ENCODE data around the gene WDR77.

The WDR77 gene

GRCh38 chr1:111448918-111449702 lies at the start of gene WDR77, which contains the start of gene ATP5PB:
WDR77 (minus strand) TSS chr1:111449256; CDS start chr1:111449169, 87 bp downstream.
ATP5PB (plus strand) TSS chr1:111449464; CDS start chr1:111449542, 78 bp downstream.
- peaks cover 36% of the 10 kb centered on the region for H3K4me1 ChIP-seq (ENCODE audit: insufficient read depth, low read length)
- no peaks in the 10 kb centered on the region for H3K27me3 ChIP-seq (ENCODE audit: control insufficient read depth in 1 of 2, insufficient read depth in 2 of 2, low read length in 2 of 2)
- H3K9me3 ChIP-seq (ENCODE audit: low read length): no peaks in the 10 kb centered on the region
- H3K4me3 ChIP-seq (ENCODE audit: low read depth in 1 of 2, low read length in 2 of 2): peak within 1 kb of the TSS; percentile 90 to 96
- H3K36me3 ChIP-seq (ENCODE audit: insufficient read depth, low read length): peaks cover 34% of the 10 kb centered on the region
- peak within 1 kb of the TSS; percentile 99 for H3K9ac ChIP-seq (ENCODE audit: low read length)
- peak within 1 kb of the TSS; percentile 77 for H3K27ac ChIP-seq (ENCODE audit: low read depth, low read length)

- Histone ChIP-seq H3K27ac (ENCODE audit: low read depth, low read length) (no peak overlapping the region), H3K9me3 (ENCODE audit: low read length) (no peaks in the 10 kb centered on the region), H3K27me3 (ENCODE audit: control insufficient read depth in 1 of 2, insufficient read depth in 2 of 2, low read length in 2 of 2) (no peaks in the 10 kb centered on the region), H3K4me3 (ENCODE audit: low read depth in 1 of 2, low read length in 2 of 2) (no peak overlapping the region), H3K4me1 (ENCODE audit: insufficient read depth, low read length) (no peaks in the 10 kb centered on the region), H3K36me3 (ENCODE audit: insufficient read depth, low read length) (no peaks in the 10 kb centered on the region), H3K9ac (ENCODE audit: low read length) (no peak overlapping the region)
Observed at GRCh38 chr1:111497592-111497991, 48.5 kb upstream of the WDR77 start.

GRCh38 chr1:111496398-111496797 lies 47.3 kb upstream of the WDR77 start:
- Histone ChIP-seq H3K9ac (ENCODE audit: low read length) (no peak overlapping the region), H3K27ac (ENCODE audit: low read depth, low read length) (no peak overlapping the region), H3K4me1 (ENCODE audit: insufficient read depth, low read length) (no peaks in the 10 kb centered on the region)

GRCh38 chr1:111491070-111491469 lies 42.0 kb upstream of the WDR77 start:
- Histone ChIP-seq H3K27ac (ENCODE audit: low read depth, low read length) (no peak overlapping the region), H3K36me3 (ENCODE audit: insufficient read depth, low read length) (no peaks in the 10 kb centered on the region)

More at GRCh38 chr1:111496398-111496797, 47.3 kb upstream of the WDR77 start:
- no peaks in the 10 kb centered on the region for H3K9me3 ChIP-seq (ENCODE audit: low read length)
- no peaks in the 10 kb centered on the region for H3K36me3 ChIP-seq (ENCODE audit: insufficient read depth, low read length)
- H3K27me3 ChIP-seq (ENCODE audit: control insufficient read depth in 1 of 2, insufficient read depth in 2 of 2, low read length in 2 of 2): no peaks in the 10 kb centered on the region
- no peak overlapping the region for H3K4me3 ChIP-seq (ENCODE audit: low read depth in 1 of 2, low read length in 2 of 2)

GRCh38 chr1:111490220-111490619 lies 41.2 kb upstream of the WDR77 start:
- Histone ChIP-seq H3K36me3 (ENCODE audit: insufficient read depth, low read length) (no peaks in the 10 kb centered on the region), H3K4me3 (ENCODE audit: low read depth in 1 of 2, low read length in 2 of 2) (no peak overlapping the region), H3K27me3 (ENCODE audit: control insufficient read depth in 1 of 2, insufficient read depth in 2 of 2, low read length in 2 of 2) (no peaks in the 10 kb centered on the region), H3K27ac (ENCODE audit: low read depth, low read length) (no peak overlapping the region), H3K9ac (ENCODE audit: low read length) (no peak overlapping the region), H3K9me3 (ENCODE audit: low read length) (no peaks in the 10 kb centered on the region), H3K4me1 (ENCODE audit: insufficient read depth, low read length) (no peaks in the 10 kb centered on the region)

More at GRCh38 chr1:111491070-111491469, 42.0 kb upstream of the WDR77 start:
- no peaks in the 10 kb centered on the region for H3K4me1 ChIP-seq (ENCODE audit: insufficient read depth, low read length)
- no peak overlapping the region for H3K4me3 ChIP-seq (ENCODE audit: low read depth in 1 of 2, low read length in 2 of 2)
- H3K9ac ChIP-seq (ENCODE audit: low read length): no peak overlapping the region
- H3K27me3 ChIP-seq (ENCODE audit: control insufficient read depth in 1 of 2, insufficient read depth in 2 of 2, low read length in 2 of 2): no peaks in the 10 kb centered on the region
- no peaks in the 10 kb centered on the region for H3K9me3 ChIP-seq (ENCODE audit: low read length)

- H3K9ac ChIP-seq (ENCODE audit: low read length): no peak overlapping the region
- no peaks in the 10 kb centered on the region for H3K4me1 ChIP-seq (ENCODE audit: insufficient read depth, low read length)
- no peaks in the 10 kb centered on the region for H3K27me3 ChIP-seq (ENCODE audit: control insufficient read depth in 1 of 2, insufficient read depth in 2 of 2, low read length in 2 of 2)
- H3K27ac ChIP-seq (ENCODE audit: low read depth, low read length): no peak overlapping the region
- H3K9me3 ChIP-seq (ENCODE audit: low read length): no peaks in the 10 kb centered on the region
- no peaks in the 10 kb centered on the region for H3K36me3 ChIP-seq (ENCODE audit: insufficient read depth, low read length)
- no peak overlapping the region for H3K4me3 ChIP-seq (ENCODE audit: low read depth in 1 of 2, low read length in 2 of 2)
Observed at GRCh38 chr1:111489604-111490003, 40.5 kb upstream of the WDR77 start.

GRCh38 chr1:111488669-111489068 lies 39.6 kb upstream of the WDR77 start:
- no peaks in the 10 kb centered on the region for H3K9me3 ChIP-seq (ENCODE audit: low read length)
- H3K27me3 ChIP-seq (ENCODE audit: control insufficient read depth in 1 of 2, insufficient read depth in 2 of 2, low read length in 2 of 2): no peaks in the 10 kb centered on the region
- H3K36me3 ChIP-seq (ENCODE audit: insufficient read depth, low read length): no peaks in the 10 kb centered on the region
- no peak overlapping the region for H3K4me3 ChIP-seq (ENCODE audit: low read depth in 1 of 2, low read length in 2 of 2)
- no peaks in the 10 kb centered on the region for H3K4me1 ChIP-seq (ENCODE audit: insufficient read depth, low read length)
- H3K9ac ChIP-seq (ENCODE audit: low read length): no peak overlapping the region
- no peak overlapping the region for H3K27ac ChIP-seq (ENCODE audit: low read depth, low read length)

GRCh38 chr1:111487133-111487532 lies 38.1 kb upstream of the WDR77 start:
- no peaks in the 10 kb centered on the region for H3K9me3 ChIP-seq (ENCODE audit: low read length)
- H3K4me1 ChIP-seq (ENCODE audit: insufficient read depth, low read length): peaks cover 3% of the 10 kb centered on the region
- no peak overlapping the region for H3K27ac ChIP-seq (ENCODE audit: low read depth, low read length)
- no peaks in the 10 kb centered on the region for H3K36me3 ChIP-seq (ENCODE audit: insufficient read depth, low read length)
- no peak overlapping the region for H3K9ac ChIP-seq (ENCODE audit: low read length)
- H3K27me3 ChIP-seq (ENCODE audit: control insufficient read depth in 1 of 2, insufficient read depth in 2 of 2, low read length in 2 of 2): no peaks in the 10 kb centered on the region
- H3K4me3 ChIP-seq (ENCODE audit: low read depth in 1 of 2, low read length in 2 of 2): no peak overlapping the region

GRCh38 chr1:111486431-111486830 lies 37.4 kb upstream of the WDR77 start:
- peaks cover 8% of the 10 kb centered on the region for H3K4me1 ChIP-seq (ENCODE audit: insufficient read depth, low read length)
- H3K27ac ChIP-seq (ENCODE audit: low read depth, low read length): no peak overlapping the region
- H3K27me3 ChIP-seq (ENCODE audit: control insufficient read depth in 1 of 2, insufficient read depth in 2 of 2, low read length in 2 of 2): no peaks in the 10 kb centered on the region
- no peak overlapping the region for H3K4me3 ChIP-seq (ENCODE audit: low read depth in 1 of 2, low read length in 2 of 2)
- H3K9me3 ChIP-seq (ENCODE audit: low read length): no peaks in the 10 kb centered on the region
- no peak overlapping the region for H3K9ac ChIP-seq (ENCODE audit: low read length)
- no peaks in the 10 kb centered on the region for H3K36me3 ChIP-seq (ENCODE audit: insufficient read depth, low read length)

- H3K9ac ChIP-seq (ENCODE audit: low read length): no peak overlapping the region
- H3K4me3 ChIP-seq (ENCODE audit: low read depth in 1 of 2, low read length in 2 of 2): no peak overlapping the region
- no peaks in the 10 kb centered on the region for H3K9me3 ChIP-seq (ENCODE audit: low read length)
- peaks cover 8% of the 10 kb centered on the region for H3K4me1 ChIP-seq (ENCODE audit: insufficient read depth, low read length)
- no peaks in the 10 kb centered on the region for H3K27me3 ChIP-seq (ENCODE audit: control insufficient read depth in 1 of 2, insufficient read depth in 2 of 2, low read length in 2 of 2)
- H3K36me3 ChIP-seq (ENCODE audit: insufficient read depth, low read length): no peaks in the 10 kb centered on the region
- H3K27ac ChIP-seq (ENCODE audit: low read depth, low read length): no peak overlapping the region
Observed at GRCh38 chr1:111484391-111485026, 35.5 kb upstream of the WDR77 start.

- Histone ChIP-seq H3K27ac (ENCODE audit: low read depth, low read length) (no peak overlapping the region), H3K4me1 (ENCODE audit: insufficient read depth, low read length) (peaks cover 8% of the 10 kb centered on the region), H3K36me3 (ENCODE audit: insufficient read depth, low read length) (no peaks in the 10 kb centered on the region), H3K4me3 (ENCODE audit: low read depth in 1 of 2, low read length in 2 of 2) (no peak overlapping the region), H3K9me3 (ENCODE audit: low read length) (no peaks in the 10 kb centered on the region), H3K27me3 (ENCODE audit: control insufficient read depth in 1 of 2, insufficient read depth in 2 of 2, low read length in 2 of 2) (no peaks in the 10 kb centered on the region), H3K9ac (ENCODE audit: low read length) (no peak overlapping the region)
Observed at GRCh38 chr1:111483876-111484275, 34.8 kb upstream of the WDR77 start.
